NT2/D1 (cell line): ENCODE results near the gene RALA.

ENCODE experiments used
- YY1 ChIP-seq: IDR thresholded peaks from 2 replicates; pipeline ENCODE4 v1.6.1; 2011; ENCODE audit not compliant: insufficient read length, insufficient read depth
- ZNF274 ChIP-seq: IDR thresholded peaks from 2 replicates; pipeline ENCODE4 v1.6.1; 2011; ENCODE audit warnings: mild to moderate bottlenecking, low read depth, low read length

DNA sequence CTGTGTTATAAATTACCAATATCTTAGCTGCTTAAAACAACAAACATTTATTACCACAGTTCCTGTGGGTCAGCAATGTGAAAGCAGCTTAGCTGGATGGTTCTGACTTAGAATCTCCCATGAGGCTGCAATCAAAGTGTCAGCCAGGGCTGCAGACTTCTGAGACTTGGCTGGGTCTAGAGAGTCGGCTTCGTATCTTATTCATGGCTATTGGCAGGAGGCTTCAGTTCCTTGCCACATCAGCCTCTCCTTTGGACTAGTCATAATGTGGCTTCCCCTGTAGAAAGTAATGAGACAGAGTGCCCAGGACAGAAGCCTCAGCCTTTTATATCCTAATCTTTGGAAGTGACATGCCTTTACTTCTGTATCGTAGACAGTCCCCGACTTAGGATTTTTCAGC is 27.3 kb downstream of the RALA start:
- no peak for TF ChIP-seq ZNF274
- TF ChIP-seq YY1, result no peak
